SKM-1 (cell line): ENCODE results near the gene UTP3.
"Not testable (repeated sequence)": the region's sequence is repeated elsewhere in the genome, so short reads cannot be mapped to it uniquely, and the experiment has no call there.

Experiments used
- DNase-seq: peaks from one replicate; lab custom pipeline; 2025; ENCODE audit not compliant: unreplicated experiment; lab: John Stamatoyannopoulos, UW

The UTP3 gene

DNA sequence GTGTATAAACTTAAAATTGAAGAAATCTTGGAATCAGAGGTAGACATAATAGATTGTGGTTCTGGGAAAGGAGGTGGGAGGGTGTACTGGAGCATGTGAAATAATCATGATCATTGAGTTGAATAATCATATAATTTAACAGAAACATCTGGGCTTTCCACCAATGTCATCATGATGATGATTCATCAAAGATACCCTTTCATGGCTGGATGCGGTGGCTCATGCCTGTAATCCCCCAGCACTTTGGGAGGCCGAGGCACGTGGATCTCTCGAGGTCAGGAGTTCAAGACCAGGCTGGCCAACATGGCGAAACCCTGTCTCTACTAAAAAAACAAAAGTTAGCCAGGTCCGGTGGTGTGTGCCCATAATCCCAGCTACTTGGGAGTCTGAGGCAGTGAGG, 26.8 kb downstream of the UTP3 start:
- no peak for DNase-seq

DNA sequence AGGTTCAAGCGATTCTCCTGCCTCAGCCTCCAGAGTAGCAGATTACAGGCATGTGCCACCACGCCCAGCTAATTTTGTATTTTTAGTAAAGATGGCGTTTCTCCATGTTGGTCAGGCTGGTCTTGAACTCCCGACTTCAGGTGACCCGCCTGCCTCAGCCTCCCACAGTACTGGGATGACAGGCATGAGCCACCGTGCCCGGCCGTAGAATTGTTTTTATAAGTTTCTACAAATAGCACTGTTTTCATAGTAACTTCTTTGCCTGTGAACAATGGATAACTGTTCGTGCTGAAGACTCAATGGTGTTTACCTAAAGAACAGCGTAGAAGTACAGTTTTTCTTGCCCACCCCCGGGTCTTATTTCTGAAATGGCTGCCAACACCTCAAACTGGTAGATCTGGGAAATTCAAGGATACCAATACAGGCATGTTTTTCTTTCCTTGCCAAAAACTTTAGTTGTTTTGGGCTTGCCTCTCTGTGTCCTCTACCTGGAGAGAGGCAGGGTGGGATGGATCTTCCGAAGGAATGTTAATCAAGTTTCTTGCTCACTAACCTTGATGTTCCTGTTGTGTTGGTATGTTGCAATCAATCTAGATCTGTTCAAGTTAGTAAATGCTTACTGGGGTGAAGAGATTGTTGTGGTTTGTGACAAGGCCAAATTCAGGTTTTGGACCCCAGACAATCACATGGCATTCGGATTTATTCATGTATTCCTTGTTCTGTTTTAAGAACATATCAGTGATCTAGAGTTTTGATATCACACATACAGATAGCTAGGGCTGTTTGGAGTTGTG, 30.7 kb downstream of the UTP3 start:
- DNase-seq: no peak

DNA sequence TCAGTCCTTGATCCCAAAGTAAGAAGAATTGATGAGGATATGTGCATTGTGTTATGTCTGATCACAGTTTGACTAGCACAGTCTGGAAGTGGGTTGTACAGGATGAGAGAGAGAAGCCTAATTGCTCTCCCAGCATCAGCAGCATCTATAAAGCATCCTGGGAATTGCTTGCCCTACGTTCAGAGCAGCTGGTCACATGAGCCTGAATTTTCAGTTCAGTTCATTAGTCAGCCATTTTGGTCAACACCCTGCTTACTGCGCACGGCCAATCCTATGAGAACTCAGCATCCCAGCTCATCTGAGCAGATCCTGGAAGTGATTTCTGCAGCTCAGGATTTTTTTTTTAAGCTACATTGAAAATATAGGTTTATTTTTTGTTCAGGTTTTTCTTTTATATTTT, 33.4 kb downstream of the UTP3 start, which contains the start of gene RUFY3:
Gene RUFY3 (plus strand): TSS at position 218 of the 400 bp plus-strand sequence. CDS start 610 bp downstream, outside the sequence.
- no peak for DNase-seq

DNA sequence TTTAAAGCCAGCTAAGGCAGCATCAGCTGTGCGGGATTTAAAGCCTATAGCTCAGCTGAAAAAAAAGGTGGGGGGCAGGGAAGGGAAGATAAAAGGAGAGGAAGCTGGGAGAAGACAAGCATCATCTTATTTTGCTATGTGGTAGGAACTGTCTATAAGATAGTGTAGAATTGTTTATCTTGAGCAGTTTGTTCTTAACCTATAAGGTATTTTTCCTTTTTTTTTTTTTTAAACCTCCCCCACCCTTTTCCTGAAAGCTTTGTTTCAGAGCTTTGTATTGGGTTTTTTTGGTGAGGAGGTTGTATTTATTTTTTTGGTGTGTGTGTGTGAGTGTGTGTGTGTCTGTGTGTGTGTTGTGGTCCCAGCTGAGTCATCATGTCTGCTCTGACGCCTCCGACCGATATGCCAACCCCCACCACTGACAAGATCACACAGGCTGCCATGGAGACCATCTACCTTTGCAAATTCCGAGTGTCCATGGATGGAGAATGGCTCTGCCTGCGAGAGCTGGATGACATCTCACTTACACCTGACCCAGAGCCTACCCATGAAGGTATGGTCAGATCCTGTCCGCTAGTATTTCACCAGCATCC, 34.0 kb downstream of the UTP3 start:
- DNase-seq: no peak

DNA sequence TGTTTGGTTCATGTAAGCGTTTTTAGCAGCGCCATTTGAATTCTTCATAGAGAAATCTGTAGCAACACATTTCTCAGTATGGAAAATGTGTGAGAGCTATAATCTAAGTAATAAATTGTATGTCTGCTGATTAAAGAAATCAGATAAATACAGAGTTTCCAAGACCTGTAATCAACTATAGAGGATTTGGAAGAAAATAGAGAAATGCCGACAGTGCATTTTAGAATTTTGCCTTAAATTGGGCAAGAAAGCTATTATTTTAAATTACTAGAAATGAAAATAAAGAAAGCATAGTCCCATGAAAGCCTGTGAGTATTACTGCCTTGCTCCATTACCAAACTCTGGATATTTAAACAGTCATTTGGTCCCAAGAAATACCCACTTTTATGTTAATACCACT, 36.1 kb downstream of the UTP3 start:
- DNase-seq: no peak

DNA sequence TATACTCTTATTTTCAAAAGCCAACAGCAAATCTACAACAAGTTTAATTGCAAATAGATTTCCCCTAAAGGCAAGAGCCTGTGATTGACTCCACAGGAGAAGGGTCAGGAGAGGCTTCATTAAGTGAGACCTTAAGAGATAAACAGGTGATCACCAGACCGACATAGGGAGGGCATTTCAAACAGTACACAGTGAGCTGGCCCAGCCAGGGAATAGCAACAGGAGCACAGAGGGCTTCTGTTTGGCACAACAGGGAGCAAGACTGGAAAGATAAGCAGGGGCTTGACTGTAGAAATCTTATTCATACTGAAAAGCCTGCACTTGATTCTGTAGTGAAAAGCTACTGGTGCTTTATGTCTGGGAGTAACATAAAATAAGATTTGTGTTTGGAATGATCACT, 37.3 kb downstream of the UTP3 start:
- DNase-seq: no peak

DNA sequence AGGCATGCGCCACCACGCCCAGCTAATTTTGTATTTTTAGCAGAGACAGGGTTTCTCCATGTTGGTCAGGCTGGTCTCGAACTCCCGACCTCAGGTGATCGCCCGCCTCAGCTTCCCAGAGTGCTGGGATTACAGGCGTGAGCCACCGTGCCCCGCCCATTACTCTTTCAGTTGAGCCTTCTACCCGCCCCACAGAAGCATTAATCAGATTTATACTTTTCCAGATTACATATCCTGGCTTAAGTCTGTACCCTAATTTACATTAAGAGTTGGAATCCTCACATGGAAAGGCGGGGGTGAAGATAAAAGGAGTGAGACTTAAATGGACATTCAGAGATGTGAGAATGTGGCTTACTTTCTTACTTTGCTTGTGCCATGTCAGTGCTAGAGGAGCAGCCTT, 38.2 kb downstream of the UTP3 start:
- not testable (repeated sequence) for DNase-seq

DNA sequence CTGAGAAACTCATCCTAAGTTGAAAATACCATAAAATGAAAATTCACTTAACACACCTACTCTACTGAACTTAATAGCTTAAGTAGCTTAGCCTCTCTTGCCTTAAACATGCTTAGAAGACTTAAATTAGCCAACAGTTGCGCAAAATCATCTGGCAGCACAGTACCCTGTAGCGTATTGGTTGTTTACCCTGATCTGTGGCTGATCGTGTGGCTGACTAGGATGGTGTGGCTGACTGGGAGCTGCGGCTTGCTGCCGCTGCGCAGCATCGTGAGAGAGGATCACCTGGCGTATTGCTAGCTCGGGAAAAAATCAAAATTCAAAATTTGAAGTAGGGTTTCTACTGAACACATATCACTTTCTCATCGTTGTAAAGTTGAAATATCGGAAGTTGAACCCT, 39.8 kb downstream of the UTP3 start:
- no peak for DNase-seq

DNA sequence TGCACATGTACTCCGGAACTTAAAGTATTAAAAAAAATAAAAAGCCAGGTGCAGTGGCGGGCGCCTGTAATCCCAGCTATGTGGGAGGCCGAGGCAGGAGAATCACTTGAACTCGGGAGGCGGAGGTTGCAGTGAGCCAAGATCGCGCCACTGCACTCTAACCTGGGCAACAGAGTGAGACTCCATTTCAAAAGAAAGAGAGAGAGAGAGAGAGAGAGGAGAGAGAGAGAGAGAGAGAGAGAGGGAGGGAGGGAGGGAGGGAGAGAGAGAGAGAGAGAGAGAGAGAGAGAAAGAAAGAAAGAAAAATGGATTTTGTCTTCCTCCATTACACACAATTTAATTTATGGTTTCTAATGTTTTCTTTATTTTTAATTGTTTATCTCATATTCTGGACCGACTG, 44.5 kb downstream of the UTP3 start:
- not testable (repeated sequence) for DNase-seq

DNA sequence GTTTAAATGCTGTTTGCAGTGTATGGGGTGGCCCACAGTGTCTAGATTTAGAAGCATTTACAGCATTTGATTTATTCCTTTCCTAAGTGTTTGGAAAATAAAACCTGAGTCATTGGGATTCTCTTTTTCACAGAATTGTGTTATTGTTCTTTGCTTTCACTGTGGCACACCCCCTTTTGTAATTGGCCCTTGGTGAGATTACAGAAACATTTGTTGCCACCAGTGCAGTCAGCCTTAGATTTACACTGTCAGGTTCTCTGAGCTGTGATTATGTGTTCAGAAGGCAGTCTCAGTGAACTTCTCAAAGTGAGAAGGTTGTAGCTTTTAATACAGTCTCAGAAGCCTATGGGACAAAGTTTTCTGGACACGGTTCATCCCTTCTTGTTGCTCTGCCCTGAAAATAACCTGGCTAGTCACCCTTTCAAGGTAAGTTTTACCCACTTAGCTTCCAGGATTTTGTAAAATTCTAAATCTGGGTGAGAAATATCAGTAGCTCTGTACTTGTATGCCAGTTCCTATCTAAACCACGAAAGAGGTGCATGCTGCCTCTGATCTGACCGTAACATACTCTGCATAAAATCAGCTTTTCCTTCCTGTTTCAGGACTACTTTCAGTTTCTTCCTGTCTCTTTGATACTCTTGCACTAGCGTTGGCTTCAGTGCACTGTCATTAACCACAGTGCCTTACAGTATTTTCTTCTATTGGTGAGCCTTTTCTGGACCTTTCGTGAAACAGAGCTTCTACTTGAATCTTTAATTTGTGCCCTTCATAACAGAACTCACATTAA, 46.0 kb downstream of the UTP3 start:
- DNase-seq: peak; percentile 73

DNA sequence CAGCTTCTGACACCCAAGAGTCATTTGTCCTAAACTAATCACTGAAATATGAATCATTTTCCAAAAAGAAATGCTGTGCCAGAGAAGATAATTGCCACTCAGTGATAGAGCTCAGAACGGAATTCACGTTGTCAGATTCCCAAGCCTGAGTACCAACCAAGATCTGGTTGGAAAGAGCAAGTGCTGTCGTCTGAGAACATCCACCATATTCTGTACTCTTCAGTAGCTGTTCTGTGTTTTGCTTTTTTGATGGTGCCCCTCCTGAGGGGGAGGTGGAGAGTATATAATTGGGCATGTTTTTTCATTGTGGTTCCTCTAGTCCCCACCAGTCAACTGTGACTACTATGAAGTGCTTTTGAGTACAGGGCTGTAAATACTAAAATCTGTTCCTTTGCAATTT, 46.6 kb downstream of the UTP3 start:
- no peak for DNase-seq

DNA sequence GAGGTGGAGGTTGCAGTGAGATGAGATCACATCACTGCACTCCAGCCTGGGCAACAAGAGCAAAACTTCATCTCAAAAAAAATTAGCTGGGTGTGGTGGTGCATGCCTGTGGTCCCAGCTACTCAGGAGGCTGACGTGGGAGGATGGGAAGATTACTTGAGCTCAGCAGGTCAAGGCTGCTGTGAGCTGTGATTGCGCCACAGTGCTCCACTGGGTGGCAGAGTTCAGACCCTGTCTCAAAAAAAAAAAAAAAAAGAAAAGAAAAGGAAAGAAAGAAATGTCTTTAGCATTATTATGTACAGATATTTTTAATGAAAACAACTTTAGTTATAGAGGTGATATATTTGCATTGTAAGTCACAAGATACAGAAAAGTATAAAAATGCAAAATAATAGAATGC, 47.6 kb downstream of the UTP3 start:
- DNase-seq: not testable (repeated sequence)

DNA sequence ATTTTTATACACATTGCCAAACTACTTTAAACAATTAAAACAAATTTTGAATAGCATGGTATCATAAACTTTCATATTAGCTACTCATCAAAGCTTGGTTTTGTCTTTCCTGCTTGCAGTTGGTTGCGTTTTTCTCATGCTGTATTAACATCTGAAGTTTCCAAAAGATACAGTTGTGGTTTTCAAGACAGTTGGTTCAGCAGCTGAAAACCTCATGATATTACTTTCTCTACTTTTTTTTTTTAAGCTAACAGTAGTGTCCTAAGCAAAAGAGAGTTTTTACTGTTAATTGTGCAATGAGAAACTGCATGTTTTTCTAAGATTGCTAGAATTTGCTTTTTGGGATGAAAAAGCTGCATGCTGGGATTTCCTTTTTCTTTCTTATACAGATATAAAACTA, 48.7 kb downstream of the UTP3 start:
- no peak for DNase-seq

DNA sequence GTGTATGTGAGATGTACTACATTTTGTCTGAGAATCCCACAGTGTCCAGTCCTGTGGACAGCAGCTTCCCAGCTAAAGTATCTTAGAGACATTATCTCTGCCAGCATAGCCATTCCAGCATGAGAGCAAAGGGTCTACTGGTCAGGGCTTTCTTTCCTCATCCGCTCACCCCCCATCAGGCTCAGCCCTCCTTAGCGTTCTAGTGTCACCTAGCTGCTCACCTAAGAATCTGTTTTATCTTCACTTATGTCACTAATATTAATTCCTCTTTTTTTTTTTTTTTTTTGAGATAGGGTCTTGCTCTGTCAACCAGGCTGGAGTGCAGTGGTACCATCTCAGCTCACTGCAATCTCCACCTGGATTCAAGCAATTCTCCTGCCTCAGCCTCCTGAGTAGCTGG, 49.1 kb downstream of the UTP3 start:
- no peak for DNase-seq

DNA sequence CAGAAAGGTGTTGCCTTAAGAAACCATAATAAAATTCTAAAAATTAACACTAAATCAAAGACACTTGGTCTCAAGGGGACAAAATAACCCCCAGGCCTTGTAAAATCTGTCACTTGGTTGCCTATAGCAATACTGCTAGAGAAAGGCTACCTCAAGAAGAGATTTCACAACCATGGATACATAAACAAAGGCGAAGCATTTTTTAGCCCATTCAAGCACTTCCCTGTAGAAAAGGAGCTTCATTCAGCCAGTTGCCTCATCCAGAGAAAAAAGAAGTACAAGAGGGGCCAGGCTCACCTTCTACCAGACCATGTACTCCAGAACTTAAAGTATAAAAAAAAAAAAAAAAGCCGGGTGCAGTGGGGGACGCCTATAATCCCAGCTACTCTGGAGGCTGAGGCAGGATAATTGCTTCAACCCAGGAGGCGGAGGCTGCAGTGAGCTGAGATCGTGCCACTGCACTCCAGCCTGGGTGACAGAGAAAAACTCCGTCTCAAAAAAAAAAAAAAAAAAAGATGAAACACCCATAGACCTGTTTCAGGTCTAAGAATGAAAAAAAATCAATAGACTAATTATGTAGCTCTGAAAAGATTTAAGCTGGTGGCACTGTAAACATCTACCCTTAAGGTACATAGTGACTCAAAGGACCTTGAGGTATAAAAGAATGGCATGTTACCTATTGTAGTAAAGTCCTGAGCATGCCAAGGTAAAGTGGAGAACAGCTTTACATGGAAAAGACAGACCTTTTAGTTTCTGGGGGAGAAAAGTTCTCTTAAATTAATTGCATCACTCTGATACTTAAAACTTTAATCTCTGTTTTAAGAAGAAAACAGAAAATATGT, 51.4 kb downstream of the UTP3 start:
- peak; percentile 71 for DNase-seq
